ENCODE results near the gene SMYD3. TPM values are rescaled to one million over a fixed set of nuclear protein-coding genes. Genes with fewer than 3 reads are reported as not detected.

Gene SMYD3
- total and polyA plus RNA-seq, 9 of the 15 experiments (the other 6 are each of a cell fraction or from before 2014, with no cell fraction given): 128 to 440 (median 197) TPM

DNA sequence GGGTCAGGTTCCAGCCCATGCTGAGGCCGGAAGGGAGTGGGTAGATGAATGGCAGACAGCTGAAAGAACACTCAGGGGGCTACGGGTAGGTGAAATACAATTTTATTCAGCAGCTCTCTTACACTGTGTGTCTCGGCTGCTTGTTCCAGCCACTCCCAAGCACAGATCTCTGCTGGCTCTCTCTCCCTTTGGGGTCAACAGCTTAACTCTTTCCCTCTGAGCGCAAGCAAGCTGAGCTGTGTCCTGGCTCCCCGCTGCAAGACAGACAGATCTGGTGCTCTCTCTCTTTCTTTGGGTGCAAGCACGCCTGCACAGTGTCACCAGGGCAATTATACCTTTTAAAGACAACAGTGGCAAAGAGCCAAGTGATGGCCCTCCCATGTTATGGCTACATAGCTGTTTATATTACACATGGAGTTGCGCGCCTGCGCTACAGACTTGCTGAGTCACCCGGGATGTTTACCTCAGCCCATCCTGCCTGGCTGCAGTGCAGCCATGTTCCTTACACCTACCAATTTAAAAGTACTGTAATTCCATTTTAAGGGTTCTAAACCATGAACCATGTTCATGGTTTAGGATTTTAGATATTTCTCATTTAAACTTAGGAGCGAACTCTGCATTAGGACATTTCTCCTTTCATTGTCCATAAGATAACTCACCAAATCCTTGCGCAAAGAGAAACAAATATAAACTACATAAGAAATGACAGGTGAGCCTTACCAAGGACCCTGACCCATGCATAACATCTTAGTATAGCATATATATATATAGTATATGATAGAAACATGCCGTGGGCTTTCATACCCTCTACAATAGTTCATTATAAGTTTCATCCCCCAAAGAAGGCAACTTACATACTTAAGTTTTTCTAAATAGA, 396.5 kb downstream of the SMYD3 start (continued):
- TF ChIP-seq POLR2H (tag; IDR thresholded peaks at IDR 0.05; ENCODE audit: low read depth) (peak; percentile 73), NR4A1 (CRISPR knock-in tag; IDR thresholded peaks at IDR 0.05) (peak; percentile 98), NR4A1 (tag; IDR thresholded peaks at IDR 0.05) (peak; percentile 99), HSF4 (CRISPR knock-in tag; IDR thresholded peaks at IDR 0.05; ENCODE audit: borderline replicate concordance) (peak; percentile 96; the same call in 1 of the 2 replicates), CXXC5 (CRISPR knock-in tag; IDR thresholded peaks at IDR 0.05) (peak; percentile 98), KDM2B (CRISPR knock-in tag; IDR thresholded peaks at IDR 0.05) (0 out of 2 replicates have a peak, but pooled peaks have one; percentile 80), HLTF (IDR thresholded peaks at IDR 0.05) (no peak)
- TF ChIP-seq, protein P1, sequence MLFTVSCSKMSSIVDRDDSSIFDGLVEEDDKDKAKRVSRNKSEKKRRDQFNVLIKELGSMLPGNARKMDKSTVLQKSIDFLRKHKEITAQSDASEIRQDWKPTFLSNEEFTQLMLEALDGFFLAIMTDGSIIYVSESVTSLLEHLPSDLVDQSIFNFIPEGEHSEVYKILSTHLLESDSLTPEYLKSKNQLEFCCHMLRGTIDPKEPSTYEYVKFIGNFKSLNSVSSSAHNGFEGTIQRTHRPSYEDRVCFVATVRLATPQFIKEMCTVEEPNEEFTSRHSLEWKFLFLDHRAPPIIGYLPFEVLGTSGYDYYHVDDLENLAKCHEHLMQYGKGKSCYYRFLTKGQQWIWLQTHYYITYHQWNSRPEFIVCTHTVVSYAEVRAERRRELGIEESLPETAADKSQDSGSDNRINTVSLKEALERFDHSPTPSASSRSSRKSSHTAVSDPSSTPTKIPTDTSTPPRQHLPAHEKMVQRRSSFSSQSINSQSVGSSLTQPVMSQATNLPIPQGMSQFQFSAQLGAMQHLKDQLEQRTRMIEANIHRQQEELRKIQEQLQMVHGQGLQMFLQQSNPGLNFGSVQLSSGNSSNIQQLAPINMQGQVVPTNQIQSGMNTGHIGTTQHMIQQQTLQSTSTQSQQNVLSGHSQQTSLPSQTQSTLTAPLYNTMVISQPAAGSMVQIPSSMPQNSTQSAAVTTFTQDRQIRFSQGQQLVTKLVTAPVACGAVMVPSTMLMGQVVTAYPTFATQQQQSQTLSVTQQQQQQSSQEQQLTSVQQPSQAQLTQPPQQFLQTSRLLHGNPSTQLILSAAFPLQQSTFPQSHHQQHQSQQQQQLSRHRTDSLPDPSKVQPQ (CRISPR knock-in tag; IDR thresholded peaks at IDR 0.05; ENCODE audit: borderline replicate concordance): peak; percentile 93
- TF ChIP-seq, protein P2, sequence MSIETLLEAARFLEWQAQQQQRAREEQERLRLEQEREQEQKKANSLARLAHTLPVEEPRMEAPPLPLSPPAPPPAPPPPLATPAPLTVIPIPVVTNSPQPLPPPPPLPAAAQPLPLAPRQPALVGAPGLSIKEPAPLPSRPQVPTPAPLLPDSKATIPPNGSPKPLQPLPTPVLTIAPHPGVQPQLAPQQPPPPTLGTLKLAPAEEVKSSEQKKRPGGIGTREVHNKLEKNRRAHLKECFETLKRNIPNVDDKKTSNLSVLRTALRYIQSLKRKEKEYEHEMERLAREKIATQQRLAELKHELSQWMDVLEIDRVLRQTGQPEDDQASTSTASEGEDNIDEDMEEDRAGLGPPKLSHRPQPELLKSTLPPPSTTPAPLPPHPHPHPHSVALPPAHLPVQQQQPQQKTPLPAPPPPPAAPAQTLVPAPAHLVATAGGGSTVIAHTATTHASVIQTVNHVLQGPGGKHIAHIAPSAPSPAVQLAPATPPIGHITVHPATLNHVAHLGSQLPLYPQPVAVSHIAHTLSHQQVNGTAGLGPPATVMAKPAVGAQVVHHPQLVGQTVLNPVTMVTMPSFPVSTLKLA (conservative IDR thresholded peaks at IDR 0.05): peak; percentile 87 to 88
- TF ChIP-seq, protein P3, sequence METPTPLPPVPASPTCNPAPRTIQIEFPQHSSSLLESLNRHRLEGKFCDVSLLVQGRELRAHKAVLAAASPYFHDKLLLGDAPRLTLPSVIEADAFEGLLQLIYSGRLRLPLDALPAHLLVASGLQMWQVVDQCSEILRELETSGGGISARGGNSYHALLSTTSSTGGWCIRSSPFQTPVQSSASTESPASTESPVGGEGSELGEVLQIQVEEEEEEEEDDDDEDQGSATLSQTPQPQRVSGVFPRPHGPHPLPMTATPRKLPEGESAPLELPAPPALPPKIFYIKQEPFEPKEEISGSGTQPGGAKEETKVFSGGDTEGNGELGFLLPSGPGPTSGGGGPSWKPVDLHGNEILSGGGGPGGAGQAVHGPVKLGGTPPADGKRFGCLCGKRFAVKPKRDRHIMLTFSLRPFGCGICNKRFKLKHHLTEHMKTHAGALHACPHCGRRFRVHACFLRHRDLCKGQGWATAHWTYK (CRISPR knock-in tag; IDR thresholded peaks at IDR 0.05): peak; percentile 99
- TF ChIP-seq, protein P4, sequence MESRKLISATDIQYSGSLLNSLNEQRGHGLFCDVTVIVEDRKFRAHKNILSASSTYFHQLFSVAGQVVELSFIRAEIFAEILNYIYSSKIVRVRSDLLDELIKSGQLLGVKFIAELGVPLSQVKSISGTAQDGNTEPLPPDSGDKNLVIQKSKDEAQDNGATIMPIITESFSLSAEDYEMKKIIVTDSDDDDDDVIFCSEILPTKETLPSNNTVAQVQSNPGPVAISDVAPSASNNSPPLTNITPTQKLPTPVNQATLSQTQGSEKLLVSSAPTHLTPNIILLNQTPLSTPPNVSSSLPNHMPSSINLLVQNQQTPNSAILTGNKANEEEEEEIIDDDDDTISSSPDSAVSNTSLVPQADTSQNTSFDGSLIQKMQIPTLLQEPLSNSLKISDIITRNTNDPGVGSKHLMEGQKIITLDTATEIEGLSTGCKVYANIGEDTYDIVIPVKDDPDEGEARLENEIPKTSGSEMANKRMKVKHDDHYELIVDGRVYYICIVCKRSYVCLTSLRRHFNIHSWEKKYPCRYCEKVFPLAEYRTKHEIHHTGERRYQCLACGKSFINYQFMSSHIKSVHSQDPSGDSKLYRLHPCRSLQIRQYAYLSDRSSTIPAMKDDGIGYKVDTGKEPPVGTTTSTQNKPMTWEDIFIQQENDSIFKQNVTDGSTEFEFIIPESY (CRISPR knock-in tag; IDR thresholded peaks at IDR 0.05): peak; percentile 85
- TF ChIP-seq, protein P5, sequence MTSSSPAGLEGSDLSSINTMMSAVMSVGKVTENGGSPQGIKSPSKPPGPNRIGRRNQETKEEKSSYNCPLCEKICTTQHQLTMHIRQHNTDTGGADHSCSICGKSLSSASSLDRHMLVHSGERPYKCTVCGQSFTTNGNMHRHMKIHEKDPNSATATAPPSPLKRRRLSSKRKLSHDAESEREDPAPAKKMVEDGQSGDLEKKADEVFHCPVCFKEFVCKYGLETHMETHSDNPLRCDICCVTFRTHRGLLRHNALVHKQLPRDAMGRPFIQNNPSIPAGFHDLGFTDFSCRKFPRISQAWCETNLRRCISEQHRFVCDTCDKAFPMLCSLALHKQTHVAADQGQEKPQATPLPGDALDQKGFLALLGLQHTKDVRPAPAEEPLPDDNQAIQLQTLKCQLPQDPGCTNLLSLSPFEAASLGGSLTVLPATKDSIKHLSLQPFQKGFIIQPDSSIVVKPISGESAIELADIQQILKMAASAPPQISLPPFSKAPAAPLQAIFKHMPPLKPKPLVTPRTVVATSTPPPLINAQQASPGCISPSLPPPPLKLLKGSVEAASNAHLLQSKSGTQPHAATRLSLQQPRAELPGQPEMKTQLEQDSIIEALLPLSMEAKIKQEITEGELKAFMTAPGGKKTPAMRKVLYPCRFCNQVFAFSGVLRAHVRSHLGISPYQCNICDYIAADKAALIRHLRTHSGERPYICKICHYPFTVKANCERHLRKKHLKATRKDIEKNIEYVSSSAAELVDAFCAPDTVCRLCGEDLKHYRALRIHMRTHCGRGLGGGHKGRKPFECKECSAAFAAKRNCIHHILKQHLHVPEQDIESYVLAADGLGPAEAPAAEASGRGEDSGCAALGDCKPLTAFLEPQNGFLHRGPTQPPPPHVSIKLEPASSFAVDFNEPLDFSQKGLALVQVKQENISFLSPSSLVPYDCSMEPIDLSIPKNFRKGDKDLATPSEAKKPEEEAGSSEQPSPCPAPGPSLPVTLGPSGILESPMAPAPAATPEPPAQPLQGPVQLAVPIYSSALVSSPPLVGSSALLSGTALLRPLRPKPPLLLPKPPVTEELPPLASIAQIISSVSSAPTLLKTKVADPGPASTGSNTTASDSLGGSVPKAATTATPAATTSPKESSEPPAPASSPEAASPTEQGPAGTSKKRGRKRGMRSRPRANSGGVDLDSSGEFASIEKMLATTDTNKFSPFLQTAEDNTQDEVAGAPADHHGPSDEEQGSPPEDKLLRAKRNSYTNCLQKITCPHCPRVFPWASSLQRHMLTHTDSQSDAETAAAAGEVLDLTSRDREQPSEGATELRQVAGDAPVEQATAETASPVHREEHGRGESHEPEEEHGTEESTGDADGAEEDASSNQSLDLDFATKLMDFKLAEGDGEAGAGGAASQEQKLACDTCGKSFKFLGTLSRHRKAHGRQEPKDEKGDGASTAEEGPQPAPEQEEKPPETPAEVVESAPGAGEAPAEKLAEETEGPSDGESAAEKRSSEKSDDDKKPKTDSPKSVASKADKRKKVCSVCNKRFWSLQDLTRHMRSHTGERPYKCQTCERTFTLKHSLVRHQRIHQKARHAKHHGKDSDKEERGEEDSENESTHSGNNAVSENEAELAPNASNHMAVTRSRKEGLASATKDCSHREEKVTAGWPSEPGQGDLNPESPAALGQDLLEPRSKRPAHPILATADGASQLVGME (CRISPR knock-in tag; IDR thresholded peaks at IDR 0.05): peak; percentile 99

Measured in K562 (cell line).